ENCODE data around the gene ZFX.
"Not testable (repeated sequence)": the region's sequence is repeated elsewhere in the genome, so short reads cannot be mapped to it uniquely, and the experiment has no call there.

Gene ZFX

DNA sequence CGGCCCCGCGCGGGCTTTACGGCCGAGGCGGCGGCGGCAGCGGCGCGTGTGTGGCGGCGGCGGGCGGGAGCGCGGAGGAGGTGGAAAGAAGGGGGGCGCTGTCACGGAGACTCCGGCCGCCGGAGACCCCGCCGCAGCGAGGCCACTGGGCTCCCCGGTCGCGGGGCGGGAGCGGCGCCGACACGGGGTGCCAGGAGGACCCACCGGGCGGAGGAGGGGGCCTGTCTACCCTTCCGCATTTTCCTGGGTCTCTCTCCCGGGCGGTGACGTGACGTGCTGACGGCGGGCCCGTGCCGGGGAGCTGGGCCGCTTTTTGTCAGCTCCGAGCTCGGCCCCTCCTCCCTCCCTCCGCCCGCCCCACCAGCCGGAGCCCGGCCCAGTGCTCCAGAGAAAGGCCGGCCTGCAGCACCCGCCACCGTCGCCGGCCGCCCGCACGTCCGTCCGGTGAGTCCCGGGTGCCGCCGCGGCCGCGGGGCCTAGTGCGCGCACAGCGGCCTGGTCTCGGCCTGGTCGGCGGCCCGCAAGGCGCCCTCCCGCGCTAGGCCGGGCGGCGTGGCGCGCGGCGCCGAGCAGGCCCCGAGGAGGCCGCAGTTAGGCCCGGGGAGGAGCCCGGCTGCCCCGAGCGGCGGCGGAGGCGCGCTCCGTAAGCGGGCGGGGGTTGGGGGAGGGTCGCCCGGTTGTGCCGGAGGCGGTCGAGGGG lies at the start of gene ZFX:
ZFX (plus strand) TSS at position 379 of the 700 bp plus-strand sequence. CDS start 23,014 bp downstream, outside the sequence.
- FAIRE-seq: no peak

DNA sequence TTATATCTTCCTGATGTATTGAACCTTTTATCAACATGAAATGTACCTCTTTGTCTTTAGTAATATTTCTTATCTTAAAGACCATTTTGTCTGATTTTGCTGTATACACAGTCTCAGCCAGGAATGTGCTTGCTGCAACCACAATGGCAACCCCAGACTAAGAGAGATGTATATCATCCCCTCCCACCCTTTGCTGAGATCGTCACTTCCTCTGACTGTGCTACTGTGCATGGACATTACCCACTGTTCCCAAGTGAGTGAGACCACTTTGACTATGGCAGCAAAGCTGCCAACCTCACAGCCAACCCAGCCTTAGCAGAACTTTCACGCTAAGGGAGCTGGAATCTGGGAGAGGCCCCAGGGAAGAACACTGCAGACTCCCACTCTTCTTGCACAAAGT lies 48.8 kb upstream of the ZFX start:
- FAIRE-seq: no peak

DNA sequence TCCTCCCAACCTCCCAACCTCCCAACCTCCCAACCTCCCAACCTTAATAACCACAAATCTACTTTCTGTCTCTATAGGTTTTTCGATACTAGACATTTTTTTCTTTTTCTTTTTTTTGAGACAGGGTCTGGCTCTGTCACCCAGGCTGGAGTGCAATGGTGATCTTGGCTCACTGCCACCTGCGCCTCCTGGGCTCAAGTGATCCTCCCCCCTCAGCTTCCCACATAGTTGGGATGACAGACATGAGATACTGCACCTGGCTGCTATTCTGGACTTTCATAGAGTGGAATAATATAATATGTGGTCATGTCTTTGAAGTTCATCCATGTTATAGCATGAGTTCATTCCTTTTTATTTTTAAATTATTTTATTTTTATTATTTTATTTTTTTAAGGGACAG lies 39.5 kb upstream of the ZFX start:
- no peak for FAIRE-seq

DNA sequence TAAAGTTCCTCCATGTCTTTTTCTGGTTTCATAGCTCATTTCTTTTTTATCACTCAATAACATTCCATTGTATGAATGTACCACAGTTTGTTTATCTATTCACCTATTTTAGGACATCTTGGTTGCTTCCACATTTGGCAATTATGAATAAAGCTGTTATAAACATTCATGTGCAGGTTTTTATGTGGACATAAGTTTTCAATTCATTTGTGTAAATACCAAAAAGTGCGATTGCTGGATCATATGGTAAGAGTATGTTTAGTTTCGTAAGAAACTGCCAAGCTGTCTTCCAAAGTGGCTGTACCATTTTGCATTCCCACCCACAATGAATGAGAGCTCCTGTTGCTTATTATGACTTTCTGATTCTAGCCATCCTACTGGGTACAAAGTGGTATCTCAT lies 36.3 kb upstream of the ZFX start:
- FAIRE-seq: no peak

DNA sequence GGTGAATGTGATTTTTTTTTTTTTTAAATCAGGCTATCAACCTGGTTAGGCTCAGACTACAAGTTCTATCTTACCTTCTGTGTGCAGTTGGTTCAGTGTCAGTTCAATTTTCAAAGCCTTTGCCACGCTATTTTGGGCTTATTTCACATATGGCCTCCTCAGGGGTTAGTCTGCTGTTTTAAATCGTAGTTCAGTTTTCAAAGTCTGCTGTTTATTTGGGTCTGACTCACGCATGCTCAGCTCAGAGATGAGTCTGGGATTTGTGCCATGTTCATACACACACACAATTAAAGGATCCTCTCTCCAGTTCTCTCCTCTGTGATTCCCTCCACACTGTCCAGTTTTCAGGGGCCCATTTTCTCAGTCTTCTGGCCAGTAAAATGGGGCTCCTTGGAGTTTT lies 32.3 kb upstream of the ZFX start:
- FAIRE-seq: no peak

DNA sequence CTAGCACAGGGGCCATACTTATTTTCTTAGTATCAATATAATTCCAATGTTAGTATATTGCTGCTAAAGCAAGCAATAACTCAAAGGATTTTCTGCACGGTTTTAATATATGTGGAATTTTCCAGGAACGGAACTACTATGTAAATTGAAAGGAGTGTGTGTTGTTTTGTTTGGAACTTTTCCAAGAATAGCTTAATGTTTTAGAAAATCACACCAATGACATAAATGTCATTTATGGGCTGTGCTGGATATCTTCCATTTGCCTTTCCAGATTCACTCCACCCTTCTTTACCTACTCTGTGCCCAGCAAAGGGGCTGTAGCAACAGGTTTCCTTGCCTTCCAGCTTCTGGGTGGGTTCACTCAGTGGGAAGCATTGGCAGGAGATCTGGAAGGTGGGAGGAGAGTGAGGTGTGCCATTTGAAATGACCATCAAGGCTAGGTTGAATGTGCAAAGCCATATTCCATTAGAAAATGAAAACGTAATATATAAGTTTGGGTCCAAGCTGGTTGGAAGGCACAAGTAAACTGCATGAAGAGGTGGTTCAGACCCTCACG lies 25.2 kb upstream of the ZFX start:
- peak; percentile 60 for FAIRE-seq

DNA sequence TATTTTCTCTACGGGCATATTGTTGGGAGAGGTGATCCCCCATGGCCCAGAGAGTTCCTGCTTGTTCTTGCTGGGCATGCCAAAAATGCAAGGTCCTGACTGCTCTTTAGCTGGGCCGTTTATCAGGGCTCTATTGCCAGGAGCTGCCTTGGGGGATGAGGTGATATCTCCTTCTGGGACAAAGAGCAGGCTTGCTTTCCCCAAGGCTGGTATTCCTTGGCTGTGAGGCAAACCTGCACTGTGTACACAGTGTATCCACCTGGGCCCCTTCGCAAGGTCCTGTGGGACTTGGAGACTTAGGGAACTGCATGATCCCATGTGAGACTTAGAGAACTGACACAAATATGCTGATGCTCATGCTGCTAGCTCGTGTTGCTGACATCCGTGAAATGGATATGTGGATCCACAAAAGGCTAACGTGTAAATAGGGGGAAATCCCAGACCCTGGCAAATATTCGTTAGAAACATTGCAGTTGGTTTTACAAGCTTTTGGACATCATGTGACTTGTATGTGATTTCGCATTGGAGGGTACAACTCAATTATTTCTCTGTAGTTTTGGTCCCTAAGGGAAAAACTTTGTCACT lies 24.4 kb upstream of the ZFX start:
- FAIRE-seq: no peak

DNA sequence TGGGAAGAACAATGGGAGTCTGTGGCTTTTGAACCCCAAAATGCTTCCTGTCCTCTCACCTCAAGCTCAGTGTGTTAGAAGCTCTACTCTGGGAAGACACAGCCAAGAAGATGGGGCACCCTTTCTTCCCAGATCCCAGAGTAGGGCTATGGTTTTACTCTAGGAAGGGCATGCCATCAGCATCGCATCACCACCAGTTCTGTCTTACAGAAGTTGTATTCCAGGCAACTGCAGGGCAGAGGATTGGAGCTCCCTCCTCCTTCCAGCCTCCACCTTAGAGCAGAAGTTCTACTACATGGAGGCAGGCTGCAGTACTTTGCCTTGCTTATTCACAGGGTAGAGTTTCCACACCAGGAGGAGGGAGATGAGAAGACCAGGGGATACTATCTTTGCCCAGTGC lies 18.1 kb upstream of the ZFX start:
- no peak for FAIRE-seq

DNA sequence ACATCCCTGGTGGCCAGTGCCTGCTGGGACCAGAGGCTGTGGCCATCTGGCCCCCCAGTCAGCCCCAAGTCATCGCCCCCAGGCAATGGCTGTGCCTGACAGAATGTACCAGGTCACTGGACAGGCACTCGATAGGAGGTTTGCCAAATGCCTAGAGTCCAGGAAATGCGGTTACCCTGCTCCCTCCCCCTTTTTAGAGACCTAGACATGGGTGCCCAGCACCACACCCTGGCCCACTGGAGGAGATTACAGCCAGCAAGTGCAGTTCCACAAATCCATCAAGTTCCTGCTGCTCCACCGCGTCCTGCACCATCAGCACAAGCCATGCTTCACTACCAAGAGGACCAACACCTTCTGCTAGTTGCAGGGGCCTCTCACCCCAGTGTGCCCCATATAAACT lies 16.2 kb upstream of the ZFX start:
- FAIRE-seq: no peak

DNA sequence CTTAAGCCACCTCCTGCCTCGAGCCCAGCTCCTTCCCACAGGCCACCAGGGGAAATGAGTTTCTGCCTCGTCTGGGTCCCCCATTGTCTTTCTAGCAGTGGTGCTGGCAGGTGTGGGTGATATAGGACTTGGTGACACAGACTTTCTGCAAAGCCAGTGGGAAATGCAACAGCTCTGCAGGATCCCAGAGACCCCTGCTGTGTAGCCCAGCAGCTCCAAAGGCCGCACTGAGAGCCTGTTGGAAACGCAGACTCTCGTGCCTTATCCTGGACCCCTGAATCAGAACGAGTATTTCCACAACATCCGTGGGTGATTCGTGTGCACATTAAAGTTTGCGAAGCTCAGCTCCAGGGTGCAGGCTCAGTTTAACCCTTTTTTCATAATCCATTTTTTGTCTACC lies 13.8 kb upstream of the ZFX start:
- not testable (repeated sequence) for FAIRE-seq

DNA sequence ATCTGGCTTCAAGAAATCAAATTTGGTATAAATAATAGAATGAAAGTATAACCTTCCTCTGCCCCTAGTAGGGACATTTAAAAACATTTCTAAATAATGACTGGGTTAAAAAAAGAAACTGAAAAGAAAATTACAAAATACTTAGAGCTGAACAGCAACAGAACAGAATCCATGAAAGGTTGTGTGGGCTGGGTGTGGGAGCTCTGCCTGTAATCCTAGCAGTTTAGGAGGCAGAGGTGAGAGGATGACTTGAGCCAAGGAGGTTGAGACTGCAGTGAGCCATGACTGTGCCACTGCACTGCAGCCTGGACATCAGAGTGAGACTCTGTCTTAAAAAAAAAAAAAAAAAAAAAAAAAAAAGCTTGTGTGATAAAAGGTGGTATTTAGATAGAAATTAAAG lies 12.3 kb upstream of the ZFX start:
- FAIRE-seq: no peak

DNA sequence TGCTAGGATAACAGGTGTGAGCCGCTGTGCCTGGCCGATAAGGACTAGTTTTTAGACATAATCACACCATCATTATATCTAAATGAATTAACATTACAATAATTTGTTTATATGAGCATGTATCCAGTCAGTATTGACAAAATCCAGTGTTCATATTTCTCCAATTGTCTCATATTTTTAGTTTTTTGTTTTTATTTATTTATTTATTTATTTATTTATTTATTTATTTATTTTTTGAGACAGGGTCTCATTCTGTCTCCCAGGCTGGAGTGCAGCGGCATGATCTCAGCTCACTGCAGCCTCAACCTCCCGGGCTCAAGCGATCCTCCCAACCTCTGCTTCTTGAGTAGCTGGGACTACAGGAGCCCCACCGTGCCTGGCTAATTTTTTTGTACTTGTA lies 5.5 kb upstream of the ZFX start:
- not testable (repeated sequence) for FAIRE-seq

DNA sequence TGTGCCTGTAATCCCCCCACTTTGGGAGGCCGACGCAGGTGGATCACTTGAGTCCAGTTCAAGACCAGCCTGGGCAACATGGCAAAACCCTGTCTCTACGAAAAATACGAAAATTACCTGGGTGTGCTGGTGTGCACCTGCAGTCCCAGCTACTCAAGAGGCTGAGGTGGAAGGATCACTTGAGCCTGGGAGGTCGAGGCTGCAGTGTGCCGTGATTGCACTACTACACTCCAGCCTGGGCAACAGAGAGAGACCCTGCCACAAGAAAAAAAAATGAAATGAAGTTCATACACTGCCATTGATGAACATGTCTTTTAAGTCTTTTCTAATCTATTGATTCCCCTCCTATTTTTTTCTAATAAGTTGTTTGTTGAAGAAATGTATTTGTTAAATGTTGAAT lies 5.0 kb upstream of the ZFX start:
- no peak for FAIRE-seq

DNA sequence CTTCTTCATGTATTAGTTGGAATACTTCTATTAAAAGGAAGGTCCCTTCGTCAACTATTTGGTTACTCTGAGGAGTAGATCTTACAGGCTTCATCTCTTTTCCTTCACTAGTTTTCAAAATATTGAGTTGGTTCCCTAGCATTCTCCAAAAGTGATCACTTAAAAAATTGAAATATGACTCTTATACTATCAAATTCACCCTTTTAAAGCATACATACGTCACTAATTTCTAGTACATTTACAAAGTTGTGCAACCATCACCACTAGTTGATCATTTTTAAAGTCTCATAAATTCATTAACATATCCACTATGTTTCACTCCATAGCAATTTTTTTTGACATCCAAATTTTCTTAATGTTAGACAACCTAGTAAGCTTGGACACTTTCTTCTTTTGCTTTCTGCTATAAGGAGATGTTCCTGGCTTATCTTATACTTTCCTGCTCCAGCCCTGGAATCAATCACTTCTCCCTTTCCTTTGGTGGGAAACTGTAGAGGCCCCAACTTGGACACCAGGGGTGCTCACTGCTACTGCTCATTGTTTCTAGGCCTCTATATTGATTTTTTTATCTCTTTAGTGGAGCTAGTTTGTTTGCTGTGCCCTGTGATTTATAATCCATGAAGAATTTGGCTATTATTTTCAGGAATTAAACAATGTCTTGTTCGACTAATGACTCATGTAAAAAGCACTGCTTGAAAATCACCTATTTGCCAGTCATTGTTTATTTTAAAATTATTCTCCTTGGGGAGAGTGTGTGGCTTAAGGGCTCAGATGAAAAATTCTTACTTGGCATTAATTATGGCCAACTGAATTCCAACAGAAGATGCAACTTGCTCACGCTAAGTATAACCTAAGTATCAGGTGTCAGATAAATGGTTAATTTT lies 4.0 kb upstream of the ZFX start:
- FAIRE-seq: peak; percentile 55

DNA sequence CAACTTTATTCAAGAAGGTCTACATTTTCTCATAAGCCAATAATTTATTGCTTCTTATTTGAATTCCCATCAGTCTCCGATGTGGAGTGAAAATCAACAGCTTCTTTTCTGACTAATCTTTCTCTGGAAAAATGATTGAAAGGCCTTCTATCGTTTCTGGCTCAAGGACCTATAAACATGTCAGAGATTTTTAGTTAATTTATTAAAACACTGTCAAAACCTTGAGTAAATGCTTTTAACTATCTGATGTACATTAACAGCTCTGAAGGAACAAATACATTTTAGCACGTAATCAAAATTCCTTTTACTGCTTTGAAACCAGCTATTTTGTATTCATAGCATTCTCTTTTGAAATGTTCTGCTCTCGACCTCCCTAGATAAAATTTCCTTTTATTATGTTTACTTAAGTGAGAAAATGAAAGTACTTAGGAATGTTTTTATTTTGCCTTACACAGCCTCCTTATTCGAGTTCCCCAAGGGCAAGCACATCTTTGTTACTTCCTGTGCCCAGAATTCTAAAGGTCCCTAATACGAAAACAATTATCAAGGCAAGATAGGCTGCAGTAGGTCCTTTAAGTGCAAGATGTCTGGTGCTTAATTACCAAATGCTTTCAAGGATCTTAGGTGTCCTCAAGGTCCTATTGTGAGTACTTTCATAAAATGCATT lies 3.1 kb upstream of the ZFX start:
- peak; percentile 9 for FAIRE-seq

DNA sequence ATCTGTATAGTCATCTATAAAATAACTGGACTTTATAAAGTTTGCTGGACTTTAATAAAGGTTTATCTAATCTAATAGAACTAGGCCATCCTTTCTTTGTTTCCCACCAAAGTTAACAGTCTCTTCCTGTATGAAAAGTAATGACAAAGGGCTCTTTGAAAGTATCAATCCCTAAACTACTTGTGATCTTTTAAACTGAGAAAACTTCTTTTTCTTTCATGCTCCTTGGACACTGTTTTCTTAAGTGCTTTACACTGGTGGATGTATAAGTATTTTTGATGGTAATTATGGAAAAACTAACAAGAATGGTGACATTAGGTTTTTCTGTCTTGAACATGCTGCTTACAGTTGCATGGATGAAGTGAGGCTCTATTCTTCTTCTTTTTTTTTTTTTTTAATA lies 2.4 kb upstream of the ZFX start:
- no peak for FAIRE-seq

DNA sequence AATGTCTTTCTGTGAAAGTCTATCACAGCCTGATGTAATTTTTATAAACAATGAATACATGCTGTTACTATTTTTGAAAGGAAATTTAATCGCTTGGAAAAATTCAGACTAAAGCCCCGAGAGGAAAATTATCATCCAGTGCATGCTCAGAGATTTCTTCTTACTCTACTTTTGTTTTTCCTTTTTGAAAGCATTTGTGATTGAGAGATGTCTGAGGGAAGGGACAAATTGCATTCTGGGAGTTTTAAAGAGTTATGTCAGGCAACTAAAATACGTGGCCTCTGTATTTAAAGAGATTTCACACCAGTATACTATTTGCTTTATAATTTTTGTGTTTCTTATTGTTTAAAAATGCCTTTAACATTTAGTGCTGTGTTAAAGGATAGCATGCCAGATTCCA lies 1.4 kb upstream of the ZFX start:
- FAIRE-seq: no peak

DNA sequence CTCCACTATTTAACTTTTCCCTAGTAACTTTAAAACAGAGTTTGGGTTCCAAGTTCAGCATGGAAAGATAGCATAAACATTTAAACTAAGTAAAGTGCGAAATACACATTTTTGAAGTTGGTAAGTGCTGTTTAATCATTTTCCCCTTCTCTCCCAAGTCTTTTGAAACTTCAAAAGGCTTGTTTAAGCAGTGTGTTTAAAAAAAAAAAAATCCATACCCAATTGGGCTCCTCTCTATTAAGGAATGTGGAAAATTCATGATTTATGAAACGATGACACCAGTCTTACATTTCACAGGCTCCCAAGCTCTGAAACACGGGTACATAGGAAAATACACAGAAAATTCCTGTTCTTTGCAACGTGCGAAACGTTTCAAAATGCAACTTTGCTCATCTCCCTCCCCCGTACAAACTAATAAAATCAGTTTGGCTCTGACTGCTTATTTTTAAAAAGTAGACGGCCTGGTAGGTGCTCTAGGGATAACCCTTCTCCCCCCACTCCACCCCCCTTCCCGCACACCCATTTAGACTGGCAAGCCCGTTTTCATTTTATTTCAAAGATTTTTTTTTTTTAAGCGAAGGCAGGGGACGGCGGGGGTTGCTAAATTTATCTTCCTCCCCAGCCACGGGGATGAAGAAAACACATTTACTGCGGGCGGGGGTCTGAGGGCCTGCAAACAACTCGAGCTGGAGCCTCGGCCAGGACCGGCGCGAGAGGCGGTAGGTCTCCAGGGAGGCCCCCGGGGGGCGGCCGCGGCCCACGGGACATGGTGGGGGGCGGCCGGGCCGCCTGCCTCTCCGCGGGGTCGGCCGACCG lies 786 bp upstream of the ZFX start:
- no peak for FAIRE-seq

DNA sequence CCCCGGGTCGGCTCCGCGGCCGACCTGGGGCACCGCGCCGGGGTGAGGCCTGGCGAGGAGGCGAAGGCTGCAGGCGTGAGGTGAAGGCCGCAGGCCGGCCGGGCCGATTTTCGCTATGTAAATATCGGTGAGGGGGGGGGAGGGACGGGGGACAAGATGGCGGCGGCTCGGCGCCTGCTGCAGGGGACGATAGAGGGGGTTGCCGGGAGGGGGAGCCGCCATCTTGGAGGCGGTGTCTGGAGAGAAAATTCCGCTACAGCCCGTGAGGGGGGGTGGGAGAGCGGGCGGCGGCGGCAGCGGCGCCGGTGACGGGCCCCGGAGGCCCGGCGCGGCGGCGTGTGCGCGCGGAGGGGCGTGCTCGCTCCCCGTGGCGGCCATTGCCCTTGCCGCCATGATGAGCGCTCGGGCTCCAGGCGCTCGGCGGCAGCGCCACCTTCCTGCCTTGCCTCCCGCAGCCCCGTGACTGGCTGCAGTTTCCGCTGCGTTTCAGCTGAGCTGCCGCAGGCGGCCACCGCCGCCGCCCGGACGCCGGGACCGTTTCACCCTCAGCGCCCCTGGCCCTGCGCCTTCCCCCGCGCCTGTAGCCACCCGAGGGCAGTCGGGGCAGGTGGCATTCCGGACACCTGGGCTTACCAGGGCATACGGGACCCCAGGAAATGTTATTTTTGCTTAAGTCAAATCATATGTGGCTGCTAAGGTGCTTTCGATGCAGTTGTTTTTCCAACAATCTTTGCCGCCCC lies 692 bp downstream of the ZFX start:
- FAIRE-seq: no peak

DNA sequence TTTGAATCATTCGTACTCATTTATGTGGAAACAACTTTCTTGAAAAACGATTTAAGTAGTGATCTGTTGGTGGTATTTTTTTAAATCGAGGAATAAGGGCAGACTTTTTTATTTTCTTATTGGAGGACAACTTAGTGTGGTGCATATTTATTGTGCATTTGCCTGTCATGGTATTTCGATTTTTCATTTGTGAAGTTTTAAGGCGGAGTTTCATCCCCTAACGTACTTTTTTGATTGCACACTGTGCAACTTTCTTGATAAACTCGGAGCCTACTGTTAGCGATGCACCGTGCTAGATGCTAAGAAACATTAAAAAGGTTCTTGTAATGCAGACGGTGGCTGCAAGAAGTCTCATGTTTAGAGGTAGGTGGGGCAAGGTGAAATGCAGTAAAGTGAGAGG lies 1.4 kb downstream of the ZFX start:
- FAIRE-seq: no peak

DNA sequence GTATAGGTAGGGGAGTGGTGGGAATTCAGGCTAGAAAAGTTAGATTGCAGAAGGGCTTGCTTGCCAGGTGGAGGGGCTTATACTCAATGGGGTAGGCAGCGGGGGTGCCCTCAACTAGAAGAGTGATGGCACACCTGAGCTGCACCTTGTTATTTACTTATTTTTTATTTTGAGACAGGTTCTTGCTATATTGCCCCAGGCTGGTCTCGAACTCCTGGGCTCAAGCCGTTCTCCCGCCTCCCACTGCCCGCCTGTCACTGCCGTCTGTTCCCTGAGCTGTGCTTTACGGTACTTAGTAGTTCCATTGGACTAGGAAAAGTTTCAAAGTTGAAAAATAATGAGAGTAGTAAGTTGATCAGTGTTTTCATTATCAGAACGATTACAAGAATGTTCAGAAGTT lies 2.0 kb downstream of the ZFX start:
- FAIRE-seq: no peak
